ENCODE results near the gene SYNPO2.

GRCh38 chr4:119039779-119040178 lies 151.1 kb downstream of the SYNPO2 start:
- TF ChIP-seq ZZZ3 (CRISPR knock-in tag; IDR thresholded peaks at IDR 0.05; ENCODE audit: borderline replicate concordance) (no peak), ZNF839 (CRISPR knock-in tag; IDR thresholded peaks at IDR 0.05; ENCODE audit: borderline replicate concordance) (no peak), CREB1 (IDR thresholded peaks at IDR 0.05) (no peak), CREB1 (CRISPR knock-in tag; IDR thresholded peaks at IDR 0.05) (no peak), EP300 (IDR thresholded peaks at IDR 0.05; ENCODE audit: low read depth in 2 of 2, low read length in 2 of 2) (no peak), EP300 (CRISPR knock-in tag; IDR thresholded peaks at IDR 0.05; ENCODE audit: borderline replicate concordance) (no peak), CTCF (CRISPR knock-in tag; IDR thresholded peaks at IDR 0.05) (peak; percentile 51), MNT (IDR thresholded peaks at IDR 0.05) (no peak), MTA3 (CRISPR knock-in tag; IDR thresholded peaks at IDR 0.05) (no peak), MXD1 (CRISPR knock-in tag; IDR thresholded peaks at IDR 0.05) (no peak), TFAP4 (IDR thresholded peaks at IDR 0.05; ENCODE audit: borderline replicate concordance, low read depth) (no peak), KIAA2018 (CRISPR knock-in tag; IDR thresholded peaks at IDR 0.05; ENCODE audit: borderline replicate concordance) (no peak), POLR2A (IDR thresholded peaks at IDR 0.05; ENCODE audit: insufficient read depth in 1 of 2, low read depth in 2 of 2, low read length in 2 of 2) (no peak)

All from HepG2 (cell line).